22Rv1 (cell line): ENCODE measurements around the gene MANSC1.

Source experiments
- ZFX ChIP-seq: fragments of 450-650 bp; IDR thresholded peaks from 2 replicates; pipeline ENCODE4 v1.6.1; 2017; ENCODE audit warnings: antibody characterized with exemption, borderline replicate concordance
- TF ChIP-seq, protein P1 (sequence below): fragments of 450-650 bp; IDR thresholded peaks from 2 replicates; pipeline ENCODE4 v1.5.1; 2017; ENCODE audit warnings: mild to moderate bottlenecking

GRCh38 chr12:12282202-12282601, 67.8 kb downstream of the MANSC1 start:
- TF ChIP-seq, protein P1, sequence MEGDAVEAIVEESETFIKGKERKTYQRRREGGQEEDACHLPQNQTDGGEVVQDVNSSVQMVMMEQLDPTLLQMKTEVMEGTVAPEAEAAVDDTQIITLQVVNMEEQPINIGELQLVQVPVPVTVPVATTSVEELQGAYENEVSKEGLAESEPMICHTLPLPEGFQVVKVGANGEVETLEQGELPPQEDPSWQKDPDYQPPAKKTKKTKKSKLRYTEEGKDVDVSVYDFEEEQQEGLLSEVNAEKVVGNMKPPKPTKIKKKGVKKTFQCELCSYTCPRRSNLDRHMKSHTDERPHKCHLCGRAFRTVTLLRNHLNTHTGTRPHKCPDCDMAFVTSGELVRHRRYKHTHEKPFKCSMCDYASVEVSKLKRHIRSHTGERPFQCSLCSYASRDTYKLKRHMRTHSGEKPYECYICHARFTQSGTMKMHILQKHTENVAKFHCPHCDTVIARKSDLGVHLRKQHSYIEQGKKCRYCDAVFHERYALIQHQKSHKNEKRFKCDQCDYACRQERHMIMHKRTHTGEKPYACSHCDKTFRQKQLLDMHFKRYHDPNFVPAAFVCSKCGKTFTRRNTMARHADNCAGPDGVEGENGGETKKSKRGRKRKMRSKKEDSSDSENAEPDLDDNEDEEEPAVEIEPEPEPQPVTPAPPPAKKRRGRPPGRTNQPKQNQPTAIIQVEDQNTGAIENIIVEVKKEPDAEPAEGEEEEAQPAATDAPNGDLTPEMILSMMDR, result no peak
- TF ChIP-seq ZFX, result no peak
